GM19240 (cell line): ENCODE results near the gene HTR4.
"Not testable (repeated sequence)": the region's sequence is repeated elsewhere in the genome, so short reads cannot be mapped to it uniquely, and the experiment has no call there.

ENCODE experiments used
- DNase-seq: peaks from one replicate; pipeline ENCODE4 v3.0.0; 2011; ENCODE audit warnings: low spot score; ENCODE audit not compliant: insufficient read length

The HTR4 gene

GRCh38 chr5:148477429-148477828, 176.9 kb downstream of the HTR4 start:
- no peak for DNase-seq

GRCh38 chr5:148476302-148476701, 178.0 kb downstream of the HTR4 start:
- DNase-seq: no peak

- no peak for DNase-seq
Observed at GRCh38 chr5:148474025-148474511, 180.3 kb downstream of the HTR4 start.

- DNase-seq: no peak
Observed at GRCh38 chr5:148471379-148471778, 182.9 kb downstream of the HTR4 start.

GRCh38 chr5:148469501-148469935, 184.8 kb downstream of the HTR4 start:
- no peak for DNase-seq

GRCh38 chr5:148468746-148469145, 185.6 kb downstream of the HTR4 start:
- not testable (repeated sequence) for DNase-seq

- no peak for DNase-seq
Observed at GRCh38 chr5:148467958-148468357, 186.4 kb downstream of the HTR4 start.

GRCh38 chr5:148466236-148466580, 188.1 kb downstream of the HTR4 start:
- no peak for DNase-seq

GRCh38 chr5:148465381-148466235, 188.7 kb downstream of the HTR4 start:
- DNase-seq: no peak

- no peak for DNase-seq
Observed at GRCh38 chr5:148459669-148460068, 194.7 kb downstream of the HTR4 start.

GRCh38 chr5:148458036-148458888, 196.1 kb downstream of the HTR4 start:
- DNase-seq: no peak

GRCh38 chr5:148457183-148457620, 197.1 kb downstream of the HTR4 start:
- no peak for DNase-seq

GRCh38 chr5:148455185-148455584, 199.1 kb downstream of the HTR4 start:
- DNase-seq: no peak

- no peak for DNase-seq
Observed at GRCh38 chr5:148454576-148454975, 199.8 kb downstream of the HTR4 start.

- no peak for DNase-seq
Observed at GRCh38 chr5:148452499-148453193, 201.7 kb downstream of the HTR4 start.

- DNase-seq: no peak
Observed at GRCh38 chr5:148446611-148447010, 207.7 kb downstream of the HTR4 start.

GRCh38 chr5:148445578-148445977, 208.7 kb downstream of the HTR4 start:
- no peak for DNase-seq

GRCh38 chr5:148443998-148444397, 210.3 kb downstream of the HTR4 start:
- no peak for DNase-seq

GRCh38 chr5:148443241-148443640, 211.1 kb downstream of the HTR4 start:
- DNase-seq: no peak

- DNase-seq: no peak
Observed at GRCh38 chr5:148438933-148439332, 215.4 kb downstream of the HTR4 start.

GRCh38 chr5:148437249-148437648, 217.1 kb downstream of the HTR4 start:
- DNase-seq: no peak

- DNase-seq: no peak
Observed at GRCh38 chr5:148436029-148436428, 218.3 kb downstream of the HTR4 start.
